GM21576 (cell line): ENCODE data around the gene RUNX2.

Source experiments
- ATAC-seq: cut with Tn5 transposase; IDR thresholded peaks from one replicate; pipeline ENCODE4 v1.9.1; 2021; ENCODE audit warnings: mild to moderate bottlenecking, moderate library complexity; ENCODE audit not compliant: unreplicated experiment

RUNX2 gene

GRCh38 chr6:45478240-45478639, 150.1 kb downstream of the RUNX2 start:
- no peak for ATAC-seq

GRCh38 chr6:45479834-45480751, 152.0 kb downstream of the RUNX2 start:
- ATAC-seq = peak; percentile 94

GRCh38 chr6:45480752-45481415, 152.8 kb downstream of the RUNX2 start:
- ATAC-seq = no peak

- ATAC-seq = no peak
Measured at GRCh38 chr6:45483021-45483420, 154.9 kb downstream of the RUNX2 start.

GRCh38 chr6:45483501-45483900, 155.4 kb downstream of the RUNX2 start:
- ATAC-seq = no peak

- ATAC-seq = no peak
Measured at GRCh38 chr6:45486736-45487135, 158.6 kb downstream of the RUNX2 start.

- no peak for ATAC-seq
Measured at GRCh38 chr6:45487645-45488044, 159.5 kb downstream of the RUNX2 start.

GRCh38 chr6:45488269-45488668, 160.1 kb downstream of the RUNX2 start:
- ATAC-seq = no peak

- ATAC-seq = no peak
Measured at GRCh38 chr6:45488889-45489288, 160.8 kb downstream of the RUNX2 start.

- ATAC-seq = no peak
Measured at GRCh38 chr6:45491048-45491735, 163.1 kb downstream of the RUNX2 start.

GRCh38 chr6:45491874-45492273, 163.7 kb downstream of the RUNX2 start:
- no peak for ATAC-seq

- no peak for ATAC-seq
Measured at GRCh38 chr6:45493761-45494160, 165.6 kb downstream of the RUNX2 start.

- no peak for ATAC-seq
Measured at GRCh38 chr6:45494416-45495135, 166.4 kb downstream of the RUNX2 start.

GRCh38 chr6:45495429-45496084, 167.4 kb downstream of the RUNX2 start:
- no peak for ATAC-seq

- no peak for ATAC-seq
Measured at GRCh38 chr6:45496085-45496433, 167.9 kb downstream of the RUNX2 start.

GRCh38 chr6:45498591-45498990, 170.5 kb downstream of the RUNX2 start:
- ATAC-seq = no peak

- no peak for ATAC-seq
Measured at GRCh38 chr6:45500924-45501816, 173.0 kb downstream of the RUNX2 start.

- no peak for ATAC-seq
Measured at GRCh38 chr6:45502456-45502855, 174.3 kb downstream of the RUNX2 start.

- no peak for ATAC-seq
Measured at GRCh38 chr6:45504947-45505346, 176.8 kb downstream of the RUNX2 start.

- ATAC-seq = no peak
Measured at GRCh38 chr6:45505470-45505869, 177.3 kb downstream of the RUNX2 start.
